Gastrocnemius medialis (tissue), 4 donors: ENCODE results near the gene KIRREL3.

Source experiments
- POLR2A ChIP-seq, 2 donors: fragments of 450-650 bp; IDR thresholded peaks; one replicate each; pipeline ENCODE4 v1.6.1; 2017; ENCODE audit warnings: antibody characterized with exemption in 2 of 2, mild to moderate bottlenecking in 2 of 2, moderate library complexity in 2 of 2
- TF ChIP-seq, protein P1 (sequence below), 5 experiments: fragments of 450-650 bp in 3 of 5; fragments of 200-600 bp in 2 of 5; sonication (generic) in 2 of 5; IDR thresholded peaks in 4 of 5; conservative IDR thresholded peaks in 1 of 5; 1 replicate in 4 of 5; 2 replicates in 1 of 5; pipeline ENCODE4 v1.5.1; 2016 to 2019; ENCODE audit warnings: antibody characterized with exemption in 5 of 5, mild to moderate bottlenecking in 3 of 5, moderate library complexity in 3 of 5

DNA sequence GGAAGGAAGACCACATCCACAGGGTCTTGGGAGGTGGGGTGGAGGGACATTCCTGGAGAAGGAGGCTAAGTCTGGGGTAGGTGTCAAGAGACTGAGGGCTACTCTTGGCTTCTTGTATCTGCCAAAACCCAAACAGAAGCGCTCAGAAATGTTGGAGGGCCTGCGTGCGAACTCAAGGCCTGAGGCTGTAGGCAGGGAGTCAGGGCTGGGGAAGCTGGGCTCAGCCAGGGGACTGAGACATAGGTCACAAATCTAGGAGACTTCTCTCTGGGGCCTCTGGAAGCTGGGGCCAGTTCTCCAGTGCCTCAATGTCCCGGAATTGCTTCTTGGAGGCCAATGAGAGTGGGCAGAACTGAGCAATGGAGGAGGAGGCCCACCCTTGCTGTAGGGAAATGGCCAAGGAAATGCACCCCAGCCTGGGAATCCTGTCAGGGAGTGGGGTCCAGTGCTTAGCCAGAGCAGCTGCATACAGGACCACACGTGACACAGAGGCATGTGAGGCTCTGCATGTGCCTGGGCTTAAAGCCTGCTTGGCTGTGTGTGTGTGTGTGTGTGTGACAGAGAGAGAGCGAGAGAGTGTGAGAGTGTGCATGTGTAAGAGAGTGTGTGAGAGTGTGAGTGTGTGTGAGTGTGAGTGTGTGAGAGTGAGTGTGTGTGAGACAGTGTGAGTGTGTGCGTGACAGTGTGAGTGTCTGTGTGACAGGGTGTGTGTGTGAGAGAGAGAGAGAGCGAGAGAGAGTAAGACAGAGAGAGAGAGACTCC lies 503.8 kb downstream of the KIRREL3 start:
- TF ChIP-seq, protein P1, sequence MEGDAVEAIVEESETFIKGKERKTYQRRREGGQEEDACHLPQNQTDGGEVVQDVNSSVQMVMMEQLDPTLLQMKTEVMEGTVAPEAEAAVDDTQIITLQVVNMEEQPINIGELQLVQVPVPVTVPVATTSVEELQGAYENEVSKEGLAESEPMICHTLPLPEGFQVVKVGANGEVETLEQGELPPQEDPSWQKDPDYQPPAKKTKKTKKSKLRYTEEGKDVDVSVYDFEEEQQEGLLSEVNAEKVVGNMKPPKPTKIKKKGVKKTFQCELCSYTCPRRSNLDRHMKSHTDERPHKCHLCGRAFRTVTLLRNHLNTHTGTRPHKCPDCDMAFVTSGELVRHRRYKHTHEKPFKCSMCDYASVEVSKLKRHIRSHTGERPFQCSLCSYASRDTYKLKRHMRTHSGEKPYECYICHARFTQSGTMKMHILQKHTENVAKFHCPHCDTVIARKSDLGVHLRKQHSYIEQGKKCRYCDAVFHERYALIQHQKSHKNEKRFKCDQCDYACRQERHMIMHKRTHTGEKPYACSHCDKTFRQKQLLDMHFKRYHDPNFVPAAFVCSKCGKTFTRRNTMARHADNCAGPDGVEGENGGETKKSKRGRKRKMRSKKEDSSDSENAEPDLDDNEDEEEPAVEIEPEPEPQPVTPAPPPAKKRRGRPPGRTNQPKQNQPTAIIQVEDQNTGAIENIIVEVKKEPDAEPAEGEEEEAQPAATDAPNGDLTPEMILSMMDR (IDR thresholded peaks at IDR 0.05 in 4 of 5, conservative IDR thresholded peaks at IDR 0.05 in 1 of 5), result no peak
- TF ChIP-seq POLR2A (IDR thresholded peaks at IDR 0.05), result no peak
